Cardiac muscle cell (in vitro differentiated cells and primary cell): ENCODE data around the gene CEP57. TPM values are rescaled to one million over a fixed set of nuclear protein-coding genes. Genes with fewer than 3 reads are reported as not detected.
"Not testable (repeated sequence)": the region's sequence is repeated elsewhere in the genome, so short reads cannot be mapped to it uniquely, and the experiment has no call there.

Experiments used
- DNase-seq, 2 donors: peaks; one replicate each; pipeline versions ENCODE4 v3.0.0 to v3.0.0-alpha.2; 2010 to 2017; ENCODE audit warnings: low read depth in 1 of 2, low spot score in 1 of 2
- H3K27ac ChIP-seq: fragments of 200-600 bp; sonication (generic); 2 replicates; pipeline ENCODE4 v1.5.1; 2016
- H3K27me3 ChIP-seq: fragments of 200-600 bp; sonication (generic); 2 replicates; pipeline ENCODE4 v1.6.0; 2016; ENCODE audit warnings: control low read depth
- H3K36me3 ChIP-seq: fragments of 200-600 bp; sonication (generic); 2 replicates; pipeline ENCODE4 v1.5.1; 2016; ENCODE audit warnings: control low read depth
- H3K4me1 ChIP-seq: fragments of 200-600 bp; sonication (generic); 2 replicates; pipeline ENCODE4 v1.8.1; 2017; ENCODE audit warnings: low read depth, mild to moderate bottlenecking, mixed run types
- H3K4me3 ChIP-seq: fragments of 200-600 bp; sonication (generic); 2 replicates; pipeline ENCODE4 v1.5.1; 2016; ENCODE audit warnings: mild to moderate bottlenecking
- H3K9me3 ChIP-seq: fragments of 200-600 bp; sonication (generic); 2 replicates; pipeline ENCODE4 v1.5.1; 2017; ENCODE audit warnings: low read depth, mild to moderate bottlenecking, control low read depth
- polyA plus RNA-seq: library from polyadenylated mRNA; unstranded; fragments of >200 nt; fragmentation: Nextera tagmentation; extraction: Ambion mirVana; gene quantifications from 2 replicates; pipeline ENCODE4 v1.2.1, GENCODE V29; 2016
- total RNA-seq: library from RNA; depleted of rRNA; stranded (reverse); fragments of >200 nt; gene quantifications from 2 replicates; pipeline ENCODE4 v1.2.3, GENCODE V29; 2016
- TF ChIP-seq, protein P1 (sequence below): IDR thresholded peaks from 2 replicates; pipeline ENCODE4 v1.5.1; 2012; ENCODE audit warnings: low read depth, mild to moderate bottlenecking, low read length

CEP57 gene
- total and polyA plus RNA-seq, 2 experiments from 2014 or later, result 57.1 to 75.6 TPM

DNA sequence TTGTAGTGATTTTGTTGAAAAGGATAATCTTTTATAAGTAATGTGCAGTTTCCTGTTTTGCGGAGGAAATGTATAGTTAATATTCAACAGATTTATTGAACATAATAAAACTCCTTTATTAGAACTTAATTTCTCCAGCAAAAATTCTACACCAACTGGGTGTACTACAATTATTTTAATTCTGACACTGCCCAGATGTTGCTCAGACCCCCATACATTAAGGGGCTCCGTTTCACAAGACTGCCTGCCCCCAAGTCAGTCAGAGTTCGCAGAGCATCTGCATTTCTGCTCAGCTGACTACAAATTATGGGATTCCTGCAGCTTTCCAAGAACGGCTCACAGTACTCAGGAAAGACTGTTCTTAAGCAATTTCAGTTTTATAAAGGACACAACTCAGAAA, 6.2 kb downstream of the CEP57 start:
- H3K9me3 ChIP-seq, result no peaks in the 10 kb centered on the region
- H3K27me3 ChIP-seq, result no peaks in the 10 kb centered on the region
- no peak for DNase-seq
- H3K4me1 ChIP-seq, result peaks cover 6% of the 10 kb centered on the region
- H3K36me3 ChIP-seq, result peaks cover 11% of the 10 kb centered on the region
- no peak overlapping the region for H3K4me3 ChIP-seq
- TF ChIP-seq, protein P1, sequence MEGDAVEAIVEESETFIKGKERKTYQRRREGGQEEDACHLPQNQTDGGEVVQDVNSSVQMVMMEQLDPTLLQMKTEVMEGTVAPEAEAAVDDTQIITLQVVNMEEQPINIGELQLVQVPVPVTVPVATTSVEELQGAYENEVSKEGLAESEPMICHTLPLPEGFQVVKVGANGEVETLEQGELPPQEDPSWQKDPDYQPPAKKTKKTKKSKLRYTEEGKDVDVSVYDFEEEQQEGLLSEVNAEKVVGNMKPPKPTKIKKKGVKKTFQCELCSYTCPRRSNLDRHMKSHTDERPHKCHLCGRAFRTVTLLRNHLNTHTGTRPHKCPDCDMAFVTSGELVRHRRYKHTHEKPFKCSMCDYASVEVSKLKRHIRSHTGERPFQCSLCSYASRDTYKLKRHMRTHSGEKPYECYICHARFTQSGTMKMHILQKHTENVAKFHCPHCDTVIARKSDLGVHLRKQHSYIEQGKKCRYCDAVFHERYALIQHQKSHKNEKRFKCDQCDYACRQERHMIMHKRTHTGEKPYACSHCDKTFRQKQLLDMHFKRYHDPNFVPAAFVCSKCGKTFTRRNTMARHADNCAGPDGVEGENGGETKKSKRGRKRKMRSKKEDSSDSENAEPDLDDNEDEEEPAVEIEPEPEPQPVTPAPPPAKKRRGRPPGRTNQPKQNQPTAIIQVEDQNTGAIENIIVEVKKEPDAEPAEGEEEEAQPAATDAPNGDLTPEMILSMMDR, result no peak
- no peak overlapping the region for H3K27ac ChIP-seq

DNA sequence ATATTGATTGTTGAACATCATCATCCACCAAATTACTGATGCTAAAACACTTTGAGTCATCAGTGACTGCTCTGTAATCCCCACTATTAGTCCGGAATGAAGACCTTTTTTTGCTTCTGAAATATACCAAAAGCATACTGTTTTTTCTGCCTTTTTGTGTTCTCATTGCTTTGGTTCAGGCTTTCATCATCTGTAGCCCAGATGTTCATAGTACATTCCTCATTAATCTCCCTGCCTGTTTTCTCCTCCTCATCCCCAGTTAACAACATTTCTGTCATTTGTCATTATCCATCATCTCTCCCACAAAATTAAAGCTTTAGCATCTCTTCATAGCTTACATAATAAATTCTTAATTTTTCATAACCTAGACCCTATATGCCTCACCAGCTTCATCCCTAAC, 9.2 kb downstream of the CEP57 start:
- DNase-seq, result no peak
- TF ChIP-seq, protein P1, result no peak
- Histone ChIP-seq H3K4me3 (no peak overlapping the region), H3K4me1 (no peaks in the 10 kb centered on the region), H3K9me3 (no peaks in the 10 kb centered on the region), H3K27ac (no peak overlapping the region), H3K36me3 (peaks cover 11% of the 10 kb centered on the region), H3K27me3 (no peaks in the 10 kb centered on the region)

DNA sequence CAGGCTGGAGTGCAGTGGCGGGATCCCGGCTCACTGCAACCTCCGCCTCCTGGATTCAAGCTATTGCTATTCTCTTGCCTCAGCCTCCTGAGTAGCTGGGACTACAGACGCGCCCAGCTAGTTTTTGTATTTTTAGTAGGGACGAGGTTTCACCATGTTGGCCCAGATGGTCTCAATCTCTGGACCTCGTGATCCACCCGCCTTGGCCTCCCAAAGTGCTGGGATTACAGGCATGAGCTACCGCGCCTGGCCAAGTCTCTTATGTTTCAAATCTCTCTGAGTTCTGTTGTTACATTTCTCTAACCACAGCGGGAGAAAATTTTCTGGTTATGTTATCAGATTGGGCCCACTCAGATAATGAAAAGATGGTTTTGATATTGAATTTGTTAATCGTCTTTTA, 10.1 kb downstream of the CEP57 start:
- Histone ChIP-seq H3K4me1 (no peaks in the 10 kb centered on the region), H3K4me3 (no peak overlapping the region), H3K27me3 (no peaks in the 10 kb centered on the region), H3K9me3 (no peaks in the 10 kb centered on the region), H3K27ac (no peak overlapping the region), H3K36me3 (peaks cover 12% of the 10 kb centered on the region)
- TF ChIP-seq, protein P1, result no peak
- no peak for DNase-seq

DNA sequence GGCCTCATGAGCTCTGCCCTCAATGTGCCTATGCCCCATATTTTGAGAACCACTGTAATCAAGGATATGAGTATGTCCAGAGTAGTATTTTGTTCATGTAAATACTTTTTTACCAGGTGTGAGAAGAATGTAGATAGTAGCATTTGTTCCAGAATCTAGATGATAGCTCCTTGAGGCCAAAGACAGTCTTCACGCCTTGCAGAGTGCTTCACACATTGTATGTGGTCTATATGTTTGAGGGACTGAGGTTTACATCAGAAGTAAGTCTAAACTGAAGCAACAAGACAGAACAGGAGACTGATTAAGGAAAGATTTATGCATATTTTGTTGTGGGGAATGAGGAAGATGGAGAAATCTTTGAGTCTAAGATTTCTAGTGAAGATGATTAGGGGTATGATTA, 12.5 kb downstream of the CEP57 start:
- no peak for DNase-seq
- peaks cover 21% of the 10 kb centered on the region for H3K36me3 ChIP-seq

DNA sequence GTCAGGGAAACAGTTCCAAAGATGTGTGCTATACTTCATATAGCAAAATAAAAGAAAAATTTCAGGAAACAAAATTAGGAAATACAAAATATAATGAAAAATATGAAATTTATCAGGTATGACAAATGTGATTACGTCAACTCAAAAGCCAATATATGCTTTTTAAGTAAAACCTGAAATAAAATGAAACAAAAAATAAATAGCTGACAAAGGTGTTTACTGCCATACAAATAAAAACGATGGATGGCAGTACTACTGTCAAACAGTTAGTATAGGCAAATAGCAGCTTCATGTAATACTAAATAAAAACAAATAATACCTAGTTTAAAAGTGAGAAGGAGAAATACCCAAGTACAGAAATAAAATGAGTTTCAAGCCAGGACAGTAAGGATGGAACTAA, 13.7 kb downstream of the CEP57 start:
- H3K36me3 ChIP-seq, result peaks cover 21% of the 10 kb centered on the region
- H3K27ac ChIP-seq, result no peak overlapping the region
- no peaks in the 10 kb centered on the region for H3K4me1 ChIP-seq
- DNase-seq, result no peak
- no peaks in the 10 kb centered on the region for H3K9me3 ChIP-seq
- TF ChIP-seq, protein P1, result no peak
- H3K27me3 ChIP-seq, result no peaks in the 10 kb centered on the region
- H3K4me3 ChIP-seq, result no peak overlapping the region

More for the DNA sequence above, 12.5 kb downstream of the CEP57 start:
- H3K9me3 ChIP-seq, result no peaks in the 10 kb centered on the region
- no peak overlapping the region for H3K27ac ChIP-seq
- no peak overlapping the region for H3K4me3 ChIP-seq
- TF ChIP-seq, protein P1, result no peak
- H3K4me1 ChIP-seq, result no peaks in the 10 kb centered on the region
- no peaks in the 10 kb centered on the region for H3K27me3 ChIP-seq

DNA sequence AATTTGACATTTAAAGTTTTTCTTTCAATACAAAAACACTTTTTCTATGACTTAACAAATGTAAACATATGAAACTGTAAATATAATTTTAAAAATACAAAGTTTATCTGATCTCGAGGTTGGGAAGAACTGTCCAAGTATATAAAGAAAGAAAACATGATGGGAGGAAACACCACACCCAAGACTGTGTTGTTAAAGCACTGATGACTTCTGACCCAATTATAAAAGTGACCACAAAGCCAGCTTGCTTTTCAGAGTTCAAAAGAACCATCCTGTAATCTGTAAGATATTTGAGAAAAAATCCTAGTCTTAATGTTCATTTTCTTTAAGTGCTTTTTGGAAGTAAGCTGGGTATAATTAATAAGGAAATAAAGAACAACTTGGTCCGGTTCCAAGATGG, 15.6 kb downstream of the CEP57 start:
- Histone ChIP-seq H3K4me1 (no peaks in the 10 kb centered on the region), H3K9me3 (no peaks in the 10 kb centered on the region), H3K27ac (no peak overlapping the region), H3K27me3 (no peaks in the 10 kb centered on the region), H3K36me3 (peaks cover 13% of the 10 kb centered on the region), H3K4me3 (no peak overlapping the region)
- DNase-seq, result no peak
- TF ChIP-seq, protein P1, result no peak

DNA sequence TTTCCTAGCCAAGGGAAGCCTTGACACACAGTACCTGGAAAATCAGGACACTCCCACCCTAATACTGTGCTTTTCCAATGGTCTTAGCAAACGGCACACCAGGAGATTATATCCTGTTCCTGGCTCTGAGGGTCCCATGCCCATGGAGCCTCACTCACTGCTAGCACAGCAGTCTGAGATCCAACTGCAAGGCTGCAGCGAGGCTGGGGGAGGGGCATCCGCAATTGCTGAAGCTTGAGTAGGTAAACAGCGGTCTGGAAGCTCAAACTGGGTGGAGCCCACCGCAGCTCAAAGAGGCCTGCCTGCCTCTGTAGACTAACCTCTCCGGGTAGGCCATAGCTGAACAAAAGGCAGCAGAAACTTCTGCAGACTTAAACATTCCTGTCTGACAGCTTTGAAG, 16.2 kb downstream of the CEP57 start:
- peaks cover 10% of the 10 kb centered on the region for H3K36me3 ChIP-seq
- H3K27ac ChIP-seq, DNase-seq, H3K27me3 ChIP-seq, H3K4me1 ChIP-seq, H3K4me3 ChIP-seq, H3K9me3 ChIP-seq: not testable (repeated sequence)

DNA sequence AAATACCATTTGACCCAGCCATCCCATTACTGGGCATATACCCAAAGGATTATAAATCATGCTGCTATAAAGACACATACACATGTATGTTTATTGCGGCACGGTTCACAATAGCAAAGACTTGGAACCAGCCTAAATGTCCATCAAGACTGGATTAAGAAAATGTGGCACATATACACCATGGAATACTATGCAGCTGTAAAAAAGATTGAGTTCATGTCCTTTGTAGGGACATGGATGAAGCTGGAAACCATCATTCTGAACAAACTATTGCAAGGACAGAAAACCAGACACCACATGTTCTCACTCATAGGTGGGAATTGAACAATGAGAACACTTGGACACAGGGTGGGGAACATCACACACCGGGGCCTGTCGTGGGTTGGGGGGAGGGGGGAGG, 20.8 kb downstream of the CEP57 start:
- not testable (repeated sequence) for H3K27me3 ChIP-seq, H3K9me3 ChIP-seq, H3K4me3 ChIP-seq, H3K27ac ChIP-seq, DNase-seq, H3K4me1 ChIP-seq
- H3K36me3 ChIP-seq, result peaks cover 16% of the 10 kb centered on the region
